Sigmoid colon (tissue), 4 donors: ENCODE data around the gene HTT.

Experiments used
- CTCF ChIP-seq, 4 experiments: fragments of 450-650 bp in 3 of 4; fragments of 200-600 bp in 1 of 4; IDR thresholded peaks; one replicate each; pipeline ENCODE4 v1.5.1; 2016 to 2019; ENCODE audit warnings: antibody characterized with exemption in 4 of 4, mild to moderate bottlenecking in 3 of 4, moderate library complexity in 2 of 4
- EP300 ChIP-seq, 4 donors: sonication (generic); formaldehyde crosslinking; IDR thresholded peaks; one replicate each; pipeline ENCODE4 v1.6.1; 2017; ENCODE audit warnings: antibody characterized with exemption in 4 of 4
- POLR2A ChIP-seq, 2 donors: fragments of 450-650 bp; IDR thresholded peaks; one replicate each; pipeline ENCODE4 v1.6.1; 2016; ENCODE audit warnings: antibody characterized with exemption in 2 of 2, mild to moderate bottlenecking in 2 of 2, moderate library complexity in 2 of 2
- POLR2AphosphoS5 ChIP-seq, 4 donors: sonication (generic); formaldehyde crosslinking; IDR thresholded peaks; one replicate each; pipeline ENCODE4 v1.6.1; 2017; ENCODE audit warnings: antibody characterized with exemption in 4 of 4

DNA sequence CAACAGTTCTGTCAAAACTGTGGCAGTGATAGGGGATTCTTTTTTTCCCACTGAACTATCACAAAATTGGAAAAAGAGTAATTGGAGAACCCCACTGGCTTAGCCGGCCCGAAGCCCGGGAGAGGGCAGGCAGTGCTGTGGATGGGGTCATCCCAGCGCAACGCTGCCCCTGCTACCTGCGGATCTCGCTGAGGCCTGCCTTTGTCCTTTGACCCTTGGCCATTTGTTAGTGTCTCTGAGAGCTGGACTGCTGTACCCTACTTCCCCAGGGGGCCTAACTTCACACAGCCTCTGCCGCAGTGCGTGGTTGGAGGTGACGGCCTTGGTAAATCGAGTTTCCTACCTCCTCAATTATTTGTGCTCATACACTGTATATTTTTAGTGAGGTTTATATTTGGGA is 131.5 kb downstream of the HTT start:
- TF ChIP-seq EP300 (IDR thresholded peaks at IDR 0.05) (no peak), CTCF (IDR thresholded peaks at IDR 0.05) (no peak), POLR2AphosphoS5 (IDR thresholded peaks at IDR 0.05) (no peak), POLR2A (IDR thresholded peaks at IDR 0.05) (no peak)
